Stimulated activated naive CD4-positive, alpha-beta T cell treated with Interleukin-2 at 50 U/mL for 16 hours (primary cell): Measurements from ENCODE around the gene NT5DC2.

Experiments used
- DNase-seq: peaks from one replicate; lab custom pipeline; 2025; lab: John Stamatoyannopoulos, UW

NT5DC2 gene

DNA sequence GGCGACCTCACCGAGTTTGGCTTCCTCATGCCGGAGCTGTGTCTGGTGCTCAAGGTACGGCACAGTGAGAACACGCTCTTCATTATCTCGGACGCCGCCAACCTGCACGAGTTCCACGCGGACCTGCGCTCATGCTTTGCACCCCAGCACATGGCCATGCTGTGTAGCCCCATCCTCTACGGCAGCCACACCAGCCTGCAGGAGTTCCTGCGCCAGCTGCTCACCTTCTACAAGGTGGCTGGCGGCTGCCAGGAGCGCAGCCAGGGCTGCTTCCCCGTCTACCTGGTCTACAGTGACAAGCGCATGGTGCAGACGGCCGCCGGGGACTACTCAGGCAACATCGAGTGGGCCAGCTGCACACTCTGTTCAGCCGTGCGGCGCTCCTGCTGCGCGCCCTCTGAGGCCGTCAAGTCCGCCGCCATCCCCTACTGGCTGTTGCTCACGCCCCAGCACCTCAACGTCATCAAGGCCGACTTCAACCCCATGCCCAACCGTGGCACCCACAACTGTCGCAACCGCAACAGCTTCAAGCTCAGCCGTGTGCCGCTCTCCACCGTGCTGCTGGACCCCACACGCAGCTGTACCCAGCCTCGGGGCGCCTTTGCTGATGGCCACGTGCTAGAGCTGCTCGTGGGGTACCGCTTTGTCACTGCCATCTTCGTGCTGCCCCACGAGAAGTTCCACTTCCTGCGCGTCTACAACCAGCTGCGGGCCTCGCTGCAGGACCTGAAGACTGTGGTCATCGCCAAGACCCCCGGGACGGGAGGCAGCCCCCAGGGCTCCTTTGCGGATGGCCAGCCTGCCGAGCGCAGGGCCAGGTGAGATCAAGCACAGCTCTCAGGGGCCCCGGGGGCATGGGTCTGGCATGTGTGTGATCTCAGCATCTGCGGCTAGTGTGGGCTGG, 45.6 kb downstream of the NT5DC2 start:
- DNase-seq, result no peak

DNA sequence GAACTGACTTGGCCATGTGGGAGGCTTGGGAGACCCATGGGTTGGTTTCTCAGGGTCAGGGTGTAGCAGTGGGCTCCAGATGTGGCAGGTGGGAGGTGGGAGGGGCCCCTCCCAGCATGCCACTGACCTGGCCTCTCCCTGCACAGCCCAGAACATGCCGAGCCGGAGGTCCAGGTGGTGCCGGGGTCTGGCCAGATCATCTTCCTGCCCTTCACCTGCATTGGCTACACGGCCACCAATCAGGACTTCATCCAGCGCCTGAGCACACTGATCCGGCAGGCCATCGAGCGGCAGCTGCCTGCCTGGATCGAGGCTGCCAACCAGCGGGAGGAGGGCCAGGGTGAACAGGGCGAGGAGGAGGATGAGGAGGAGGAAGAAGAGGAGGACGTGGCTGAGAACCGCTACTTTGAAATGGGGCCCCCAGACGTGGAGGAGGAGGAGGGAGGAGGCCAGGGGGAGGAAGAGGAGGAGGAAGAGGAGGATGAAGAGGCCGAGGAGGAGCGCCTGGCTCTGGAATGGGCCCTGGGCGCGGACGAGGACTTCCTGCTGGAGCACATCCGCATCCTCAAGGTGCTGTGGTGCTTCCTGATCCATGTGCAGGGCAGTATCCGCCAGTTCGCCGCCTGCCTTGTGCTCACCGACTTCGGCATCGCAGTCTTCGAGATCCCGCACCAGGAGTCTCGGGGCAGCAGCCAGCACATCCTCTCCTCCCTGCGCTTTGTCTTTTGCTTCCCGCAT, 46.4 kb downstream of the NT5DC2 start:
- no peak for DNase-seq

DNA sequence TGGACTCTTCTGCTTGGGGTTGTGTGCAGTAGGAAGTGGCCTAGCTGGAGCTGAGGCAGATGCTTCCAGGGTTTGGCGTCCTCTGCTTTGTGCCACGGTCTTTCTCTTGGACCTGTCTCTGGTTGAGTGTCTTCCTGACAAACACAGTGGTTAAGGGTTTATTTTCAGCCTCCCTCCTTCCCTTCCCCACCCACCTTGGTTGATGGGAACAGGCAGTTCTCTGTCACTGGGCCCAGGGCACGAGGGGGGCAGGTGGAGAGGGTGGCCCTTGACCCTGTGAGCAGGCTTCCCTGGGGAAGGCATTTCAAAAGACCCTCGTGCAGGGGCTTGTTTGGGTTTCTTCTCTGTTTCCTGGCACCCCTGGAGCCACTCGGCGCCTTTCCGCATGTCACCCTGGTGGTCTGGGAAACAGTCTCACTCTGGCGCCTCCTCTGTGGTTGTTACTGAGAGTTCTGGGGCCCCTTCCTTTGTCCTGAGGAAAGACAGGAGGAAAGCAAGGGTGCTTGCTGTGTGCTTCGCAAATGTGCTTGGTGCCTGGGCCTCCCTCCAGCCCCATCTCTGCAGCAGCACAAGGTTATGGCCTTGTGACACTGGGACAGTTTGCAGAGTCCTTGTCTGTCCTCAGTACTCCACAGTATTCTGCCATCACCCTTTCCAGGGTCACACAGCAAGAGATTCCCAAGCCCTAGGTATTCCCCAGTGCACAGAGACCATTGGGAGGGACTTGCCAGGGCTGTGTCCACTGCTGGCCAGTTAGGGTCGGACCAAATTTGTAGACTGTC, 48.8 kb downstream of the NT5DC2 start:
- DNase-seq, result no peak

DNA sequence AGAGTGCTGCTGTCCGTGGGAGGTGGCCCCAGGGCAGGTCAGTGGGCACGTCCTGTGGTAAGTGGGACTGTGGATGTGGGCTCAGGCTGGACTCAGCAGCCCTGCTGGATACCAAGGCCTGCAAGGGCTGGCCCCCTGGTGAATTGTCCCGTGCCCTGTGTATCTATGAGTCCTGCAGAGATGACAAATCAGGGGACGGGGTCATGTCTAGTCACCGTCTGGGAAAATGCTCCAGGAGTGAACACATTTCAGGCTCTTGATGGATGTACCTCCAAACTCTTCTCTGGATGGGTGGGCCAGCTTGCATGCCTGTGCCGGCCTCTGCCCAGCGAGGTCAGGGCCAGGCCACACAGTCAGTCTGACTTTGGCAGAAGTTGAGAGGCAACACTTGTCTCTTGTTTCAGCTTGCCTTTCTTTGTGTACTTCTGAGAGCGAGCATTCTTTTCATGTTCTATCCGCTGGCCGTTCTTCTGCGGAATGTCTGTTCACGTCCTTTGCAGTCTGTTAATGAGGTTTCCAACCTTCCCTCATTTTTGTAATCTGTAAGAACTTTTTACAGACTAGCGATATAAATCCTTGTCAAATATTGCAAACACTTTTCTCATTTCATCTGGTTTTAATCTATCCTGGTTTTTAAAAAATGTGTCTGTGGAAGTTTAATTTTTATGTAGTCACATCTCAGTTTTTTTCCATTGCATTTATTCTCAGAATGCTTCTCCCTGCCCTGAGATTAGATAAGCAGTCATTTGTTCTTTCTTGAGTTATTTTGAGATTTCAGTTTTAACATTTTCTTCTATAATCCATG, 49.9 kb downstream of the NT5DC2 start:
- no peak for DNase-seq

DNA sequence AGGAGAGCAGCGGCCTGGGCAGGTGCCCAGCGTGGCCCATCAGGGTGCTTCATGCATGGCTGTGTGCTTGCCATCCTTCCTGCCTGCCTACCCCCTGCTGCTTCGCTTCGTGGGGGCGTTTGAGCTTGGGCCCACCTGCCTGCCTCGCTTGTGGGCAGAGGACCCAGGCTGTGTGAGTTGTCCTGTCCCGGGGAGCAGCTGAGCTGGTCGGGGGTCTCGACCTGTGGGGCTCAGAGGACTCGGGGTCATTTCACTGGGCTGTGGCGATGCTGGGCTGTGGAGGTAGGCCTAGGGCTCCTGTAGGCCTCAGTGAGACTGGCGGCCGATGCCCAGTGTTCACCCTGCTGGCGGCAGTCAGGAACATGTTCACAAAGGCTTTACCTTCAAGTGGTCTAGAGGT, 50.6 kb downstream of the NT5DC2 start:
- DNase-seq, result no peak

DNA sequence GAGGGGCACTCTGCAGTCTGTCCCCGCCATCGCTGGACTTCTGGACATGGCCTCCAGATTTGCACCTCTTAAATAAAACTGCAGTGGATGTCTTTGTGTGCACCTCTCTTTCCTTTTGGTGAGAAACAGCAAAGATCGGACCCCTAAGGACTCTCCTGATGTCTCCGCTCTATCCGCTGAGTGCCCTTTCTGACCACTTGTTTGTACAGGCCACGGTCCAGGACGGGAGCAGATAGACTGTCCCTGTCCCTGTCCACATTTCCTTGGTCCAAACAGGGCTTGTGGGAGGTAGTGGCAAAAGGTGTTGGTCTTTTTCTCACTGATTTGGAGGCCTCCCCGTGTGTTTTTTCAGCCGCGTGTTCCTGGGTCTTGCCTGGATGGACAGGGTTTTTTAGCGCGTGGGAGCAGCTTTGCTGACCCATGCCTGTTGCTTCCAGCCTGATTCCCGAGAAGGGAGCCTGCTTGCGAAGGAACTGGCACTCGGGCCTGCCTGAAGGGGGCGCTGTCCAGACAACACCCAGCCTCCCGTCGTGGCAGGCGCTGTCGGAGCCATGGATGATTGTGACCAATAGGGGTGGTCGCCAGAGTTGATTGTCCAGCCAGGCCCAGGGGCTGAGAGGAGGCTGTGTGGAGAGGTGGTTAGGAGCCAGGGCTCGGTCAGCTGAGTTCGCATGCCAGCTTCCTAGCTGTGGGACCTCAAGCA, 51.7 kb downstream of the NT5DC2 start:
- no peak for DNase-seq

DNA sequence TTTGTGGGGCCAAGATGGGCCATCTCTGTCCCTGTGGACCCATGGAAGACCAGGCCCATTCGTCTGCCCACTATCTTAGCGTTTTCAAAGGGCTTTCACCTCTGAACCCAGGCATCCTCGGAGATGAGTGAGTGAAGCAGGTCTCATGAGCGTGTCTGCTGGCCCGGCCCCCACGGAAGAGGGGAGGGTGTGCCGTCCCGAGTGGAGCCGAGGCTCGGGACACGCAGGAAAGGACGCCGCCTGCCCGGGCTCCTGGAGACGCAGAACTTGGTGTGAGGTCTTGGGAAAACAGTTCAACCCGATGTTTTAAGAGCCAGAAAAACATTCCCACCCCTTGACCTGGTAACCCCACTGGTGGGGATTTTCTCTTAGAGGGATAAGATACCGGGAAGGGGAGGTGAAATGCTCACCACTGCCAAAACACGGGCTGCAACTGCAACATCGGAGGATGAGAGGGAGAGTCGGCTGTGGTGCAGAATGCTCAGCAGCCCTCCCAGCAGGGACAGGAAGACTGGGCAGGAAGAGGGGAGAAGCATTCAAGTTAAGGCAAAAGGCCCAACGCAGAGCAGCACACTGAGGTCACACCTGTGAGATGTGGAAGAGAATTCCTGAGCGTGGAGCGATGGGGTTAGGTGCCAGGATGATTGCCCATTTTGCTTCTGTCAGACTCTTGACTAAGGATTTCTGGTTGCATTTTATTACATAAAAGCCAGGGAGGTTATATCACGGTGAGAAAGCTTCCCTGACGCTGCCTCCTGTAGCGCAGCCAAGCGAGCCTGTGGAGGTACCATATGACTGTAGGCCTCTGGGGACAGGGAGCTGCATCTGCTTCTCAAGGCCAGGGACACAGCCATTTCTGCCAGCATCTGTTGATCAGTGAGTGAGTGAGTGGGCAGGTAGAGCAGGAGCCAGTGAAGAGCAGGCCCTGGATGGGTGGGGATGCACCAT, 52.6 kb downstream of the NT5DC2 start:
- no peak for DNase-seq

DNA sequence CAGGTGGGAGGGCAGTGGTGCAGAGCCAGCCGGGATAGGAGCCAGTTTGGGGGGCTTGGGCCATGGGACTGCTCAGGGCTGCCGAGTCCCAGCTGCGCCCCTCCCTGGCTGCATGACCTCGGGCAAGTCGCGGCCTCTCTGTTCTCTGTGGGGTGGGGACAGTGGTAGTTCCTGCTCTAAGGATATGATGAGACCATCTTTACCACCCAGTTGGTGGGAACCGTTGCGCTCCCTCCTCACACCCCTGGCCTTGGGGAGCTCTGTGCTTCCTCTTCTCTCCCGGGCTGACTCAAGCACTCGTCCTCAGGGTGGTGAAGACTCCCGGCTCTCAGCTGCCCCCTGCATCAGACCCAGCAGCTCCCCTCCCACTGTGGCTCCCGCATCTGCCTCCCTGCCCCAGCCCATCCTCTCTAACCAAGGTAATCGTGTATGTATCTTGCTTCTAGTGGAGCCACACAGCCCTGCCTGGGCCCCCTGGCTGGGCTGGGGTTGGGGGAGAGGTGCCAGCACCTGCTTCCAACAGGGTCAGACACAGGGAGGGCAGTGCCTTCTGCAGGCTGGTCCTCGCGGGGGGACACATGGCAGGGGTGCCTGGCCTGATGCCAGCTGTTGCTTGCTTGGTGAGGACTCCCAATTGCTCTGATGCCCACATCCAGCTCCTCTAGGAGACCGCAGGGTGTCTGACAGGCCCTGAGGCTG, 53.6 kb downstream of the NT5DC2 start:
- DNase-seq, result no peak

DNA sequence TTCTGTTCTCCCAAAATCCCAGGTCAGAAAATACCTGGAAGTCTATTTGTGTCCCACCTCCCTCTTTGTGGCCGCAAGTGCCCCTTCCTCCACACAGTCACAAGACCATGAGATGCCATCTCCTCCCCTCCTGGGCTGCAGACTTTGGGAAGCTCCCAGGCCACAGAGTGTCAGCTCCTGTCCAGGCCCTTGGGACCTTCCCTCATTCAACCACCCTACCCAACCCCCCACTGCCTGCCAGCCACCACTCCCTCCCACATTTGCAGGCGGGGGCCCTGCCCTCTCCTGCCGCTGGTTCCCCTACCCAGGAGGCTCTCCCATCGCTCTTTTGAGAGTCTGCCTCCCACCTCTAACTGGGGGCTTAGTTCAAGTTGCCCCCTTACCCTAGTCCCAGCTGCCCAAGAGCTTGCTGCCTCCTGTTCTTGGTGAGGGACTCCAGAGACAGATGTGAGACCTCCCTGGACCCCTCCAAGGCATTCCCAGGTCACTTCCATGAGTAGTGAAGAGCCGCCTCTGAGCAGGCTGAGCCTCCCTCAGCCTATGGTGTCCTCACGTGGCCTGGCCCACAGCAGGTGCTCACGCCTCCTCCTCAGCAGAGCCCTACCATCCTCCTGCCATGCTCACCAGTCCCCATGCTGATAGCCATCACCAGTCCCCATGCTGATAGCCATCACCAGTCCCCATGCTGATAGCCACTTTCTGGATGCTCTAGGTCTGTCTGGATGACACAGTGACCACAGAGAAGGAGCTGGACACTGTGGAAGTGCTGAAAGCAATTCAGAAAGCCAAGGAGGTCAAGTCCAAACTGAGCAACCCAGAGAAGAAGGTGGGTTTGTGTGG, 54.4 kb downstream of the NT5DC2 start:
- DNase-seq, result no peak

DNA sequence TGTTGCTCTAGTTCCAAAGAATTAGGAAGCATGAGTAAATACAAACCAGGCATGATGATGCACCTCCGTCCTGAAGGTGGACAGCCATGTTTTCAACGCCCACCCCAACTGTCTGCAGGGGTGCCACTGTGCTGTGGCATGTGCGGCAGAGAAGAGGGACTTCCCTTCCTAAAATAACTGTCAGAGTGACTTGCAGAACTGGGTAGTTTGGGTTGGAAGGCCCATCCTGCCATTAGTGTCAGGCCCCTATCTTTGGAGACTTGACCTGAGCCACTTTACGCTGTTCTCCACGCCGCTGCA, 55.9 kb downstream of the NT5DC2 start:
- DNase-seq, result no peak

DNA sequence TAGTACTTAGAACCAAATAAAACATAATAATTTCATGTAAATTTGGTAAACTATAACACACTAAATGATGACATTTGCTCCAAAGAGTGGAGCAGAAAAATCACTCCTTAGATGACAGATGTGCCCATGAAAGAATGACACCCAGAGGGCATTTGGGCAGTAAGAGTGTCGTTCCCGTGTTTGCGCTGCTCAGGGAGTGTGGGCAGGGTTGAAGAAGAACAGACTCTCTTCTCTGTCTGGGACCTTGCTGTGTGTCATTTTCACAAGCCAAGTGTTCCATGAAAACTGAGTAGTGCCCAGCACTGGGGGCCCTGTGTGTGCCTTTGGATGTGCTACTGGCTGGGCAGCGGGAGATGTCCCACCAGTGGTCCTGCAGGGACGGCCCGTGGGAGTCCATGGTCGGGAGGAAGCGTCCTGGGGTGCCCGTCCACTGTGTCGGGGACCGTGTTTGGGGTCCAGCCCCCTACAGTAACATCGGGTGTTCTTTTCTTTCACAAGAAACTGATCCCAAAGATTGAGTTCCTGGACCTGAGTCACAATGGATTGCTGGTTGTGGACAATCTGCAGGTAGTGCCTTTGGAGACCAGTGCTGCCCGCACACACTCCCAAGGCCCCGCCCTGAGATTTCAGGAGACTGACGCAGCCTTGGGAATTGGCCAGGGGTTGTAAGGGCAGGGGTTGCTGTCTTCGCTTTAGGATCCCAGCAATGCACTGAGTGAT, 56.4 kb downstream of the NT5DC2 start:
- no peak for DNase-seq
